GM21528 (cell line): ENCODE results near the gene OTUD3.

Experiments
- ATAC-seq: cut with Tn5 transposase; IDR thresholded peaks from one replicate; pipeline ENCODE4 v1.9.1; 2021; ENCODE audit warnings: mild to moderate bottlenecking, moderate library complexity; ENCODE audit not compliant: unreplicated experiment, low FRiP score

Gene OTUD3

DNA sequence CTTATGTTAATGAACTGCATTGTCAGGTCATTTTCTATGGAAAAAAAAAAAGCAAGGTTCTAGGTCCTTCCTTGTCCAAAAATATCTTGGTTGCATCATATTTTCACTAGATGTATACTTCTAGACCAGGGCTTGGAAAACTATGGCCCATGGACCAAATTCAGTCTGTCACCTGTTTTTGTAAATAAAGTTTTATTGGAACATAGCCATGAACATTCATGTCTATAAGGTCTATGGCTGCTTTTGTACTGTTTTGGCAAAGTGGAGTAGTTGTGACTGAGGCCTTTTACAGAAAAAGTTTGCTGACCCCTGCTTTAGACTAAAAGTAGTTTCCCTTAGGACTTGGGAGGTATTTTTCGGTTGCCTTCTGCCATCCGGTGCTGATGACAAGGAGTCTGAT is 60.5 kb downstream of the OTUD3 start:
- no peak for ATAC-seq

DNA sequence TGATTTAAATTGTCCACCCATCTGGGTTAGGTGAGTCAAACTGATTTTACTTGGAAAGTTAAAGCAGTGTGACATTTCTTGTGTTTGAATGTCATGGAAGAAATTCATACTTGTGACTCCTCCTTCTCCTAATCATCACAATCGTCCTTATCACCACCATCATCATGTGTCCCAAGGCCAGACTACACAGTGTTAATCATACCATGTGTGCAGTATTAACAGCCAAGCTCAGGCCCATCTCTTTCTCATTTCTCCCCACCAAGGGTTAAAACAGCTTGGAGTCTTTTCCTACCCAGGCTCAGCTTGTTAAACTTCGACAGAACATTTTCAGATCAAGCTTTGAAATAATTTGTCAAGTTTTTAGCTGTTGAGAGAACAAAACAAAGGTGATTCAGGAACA is 63.7 kb downstream of the OTUD3 start:
- no peak for ATAC-seq

DNA sequence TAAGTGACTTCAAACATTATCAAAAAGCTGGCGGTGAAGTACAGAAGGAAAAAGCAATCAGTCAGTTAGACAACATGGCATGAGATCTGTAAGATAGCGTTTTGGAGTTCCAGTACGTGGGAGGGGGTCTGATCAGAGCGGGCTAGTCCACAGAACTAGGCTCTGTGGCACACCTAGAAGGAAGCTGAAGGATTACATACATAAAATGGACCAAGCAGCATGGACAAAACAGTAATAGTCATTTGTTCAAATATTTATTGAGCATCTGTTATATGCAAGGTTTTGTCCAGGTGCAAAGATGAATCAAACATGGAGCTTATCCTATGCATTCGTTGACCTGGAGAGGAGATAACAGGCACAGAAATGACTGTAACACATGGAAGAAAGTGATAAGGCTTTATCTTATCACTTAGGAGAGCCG is 64.1 kb downstream of the OTUD3 start:
- ATAC-seq = no peak

DNA sequence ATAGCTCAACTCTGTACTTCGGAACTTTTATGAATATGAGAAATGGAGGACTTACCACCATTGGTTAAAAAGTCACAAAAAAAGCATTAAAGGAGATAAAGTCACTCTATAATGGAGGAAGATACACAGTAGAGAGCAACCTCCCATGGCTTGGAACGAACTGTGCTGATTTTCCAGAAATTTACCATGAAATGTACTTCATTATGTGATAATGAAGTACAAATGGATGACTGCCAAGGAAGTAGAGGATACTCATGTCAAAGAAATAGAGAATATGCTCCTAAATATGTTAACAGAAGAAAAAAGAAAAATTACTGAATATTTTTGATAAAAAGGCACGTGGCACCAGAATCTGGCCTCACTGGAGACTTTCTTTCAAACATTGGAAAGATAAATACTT is 64.8 kb downstream of the OTUD3 start:
- no peak for ATAC-seq

DNA sequence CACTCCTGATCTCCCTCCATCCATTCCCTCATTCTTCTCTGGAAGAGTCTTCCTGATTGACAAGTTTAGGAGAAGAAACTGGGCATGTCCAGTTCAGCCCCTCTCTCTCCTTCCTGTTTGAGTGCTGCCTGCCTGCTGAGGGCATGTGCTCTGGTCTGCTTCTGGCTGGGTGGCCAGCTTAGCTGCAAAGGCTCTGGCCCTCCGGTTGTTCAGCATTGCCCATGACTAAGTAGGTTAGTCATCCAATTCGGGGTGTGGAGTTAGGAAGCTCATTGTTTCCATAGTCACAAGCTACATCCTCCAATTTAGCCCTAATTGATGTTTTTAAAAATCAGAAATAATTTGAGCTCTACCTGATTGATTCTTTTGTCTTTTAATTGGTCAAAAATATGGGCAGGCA is 66.8 kb downstream of the OTUD3 start:
- ATAC-seq = no peak

DNA sequence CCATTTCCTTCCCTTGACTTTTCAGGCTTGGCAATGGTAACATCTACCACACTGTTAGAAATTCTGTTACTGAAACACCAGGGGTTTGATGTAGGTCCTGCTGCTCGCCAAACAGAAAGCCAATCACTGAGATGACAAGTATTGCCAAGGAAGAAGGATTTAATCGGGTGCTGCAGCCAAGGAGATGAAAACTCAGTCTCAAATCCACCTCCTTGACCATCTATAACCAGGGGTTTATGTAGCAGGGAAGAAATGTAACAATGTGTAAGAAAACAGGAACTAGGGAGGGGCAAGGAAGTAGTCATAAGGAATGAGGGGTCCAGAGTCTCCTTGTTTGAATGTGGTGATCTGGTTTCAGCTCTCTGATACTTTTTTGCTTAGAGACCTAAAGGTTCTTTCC is 71.9 kb downstream of the OTUD3 start:
- ATAC-seq = no peak

DNA sequence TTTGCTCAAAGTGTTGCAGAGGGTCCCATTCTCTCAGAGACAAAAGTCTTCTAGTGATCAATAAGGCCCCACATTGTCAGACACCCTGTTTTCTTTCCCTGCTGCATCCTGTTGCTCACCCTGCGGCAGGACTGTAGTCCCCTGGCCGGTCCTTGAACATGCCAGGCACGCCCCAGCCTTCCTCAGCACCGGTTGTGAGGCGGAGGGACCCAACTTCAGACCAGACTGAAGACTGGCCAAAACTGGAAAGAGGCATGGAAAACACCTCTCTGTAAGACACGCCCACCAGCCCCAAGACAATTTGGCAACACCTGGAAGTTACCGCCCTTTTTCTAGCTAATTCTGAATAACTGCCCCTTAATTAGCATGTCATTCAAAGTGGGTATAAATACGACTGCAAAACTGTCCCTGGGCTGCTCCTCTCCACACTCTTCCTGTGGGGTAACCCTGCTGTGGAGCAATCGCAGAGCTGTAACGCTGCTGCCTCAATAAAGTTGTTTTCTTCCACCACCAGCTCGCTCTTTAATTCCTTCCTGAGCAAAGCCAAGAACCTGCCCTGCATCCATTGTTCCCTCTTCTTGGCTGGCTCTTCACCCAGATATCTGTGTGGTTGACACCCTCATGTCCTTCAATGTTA is 73.5 kb downstream of the OTUD3 start:
- ATAC-seq = no peak

DNA sequence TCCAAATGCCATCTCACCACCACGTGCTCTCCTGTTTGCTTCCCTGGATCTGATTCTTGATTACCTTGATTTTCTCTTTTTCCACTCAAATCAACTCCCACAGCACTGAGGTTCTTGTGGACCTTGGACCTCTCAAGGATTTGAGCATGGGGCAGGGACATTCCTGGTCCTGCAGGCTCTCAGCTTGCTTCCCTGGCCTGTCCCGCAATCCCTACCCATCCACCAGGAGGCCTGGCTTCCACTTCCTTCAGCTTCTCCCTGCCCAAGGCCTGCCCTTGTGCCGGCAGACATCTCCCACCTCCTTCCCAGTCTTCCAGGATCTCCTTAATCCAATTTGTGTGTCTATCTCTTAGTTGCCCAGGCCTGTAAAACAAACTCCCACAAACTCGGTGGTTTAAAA is 75.6 kb downstream of the OTUD3 start:
- ATAC-seq = no peak

DNA sequence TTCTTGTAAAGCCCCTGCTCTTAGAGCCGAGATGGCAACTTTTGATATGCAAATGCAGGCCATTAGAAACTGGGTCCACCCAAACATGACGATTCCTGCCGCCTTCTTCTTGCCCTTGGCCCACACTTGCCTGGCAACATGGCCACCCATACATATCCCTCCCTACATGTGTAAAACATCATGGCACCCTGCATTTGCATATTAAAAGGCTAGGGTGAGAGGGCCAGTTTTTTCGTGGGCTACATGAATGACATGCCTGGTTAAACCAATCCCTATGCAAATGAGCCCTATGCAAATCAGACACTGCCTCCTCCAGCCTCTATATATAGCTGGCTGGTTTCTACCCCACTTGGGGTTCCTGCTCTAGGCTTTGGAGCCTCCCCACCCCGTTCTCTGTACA is 78.4 kb downstream of the OTUD3 start:
- no peak for ATAC-seq
